Smooth muscle cell (in vitro differentiated cells): ENCODE measurements around the gene CPNE4. TPM values are rescaled to one million over a fixed set of nuclear protein-coding genes. Genes with fewer than 3 reads are reported as not detected.

ENCODE experiments used
- DNase-seq: peaks from one replicate; lab custom pipeline; 2025; ENCODE audit not compliant: unreplicated experiment; lab: John Stamatoyannopoulos, UW
- H2AFZ ChIP-seq: fragments of 200-600 bp; sonication (generic); 2 replicates; pipeline ENCODE4 v1.6.0; 2016; ENCODE audit warnings: antibody characterized with exemption, low read depth, mild to moderate bottlenecking
- H3F3A ChIP-seq: fragments of 200-600 bp; sonication (generic); 2 replicates; pipeline ENCODE4 v1.6.0; 2017; ENCODE audit warnings: antibody characterized with exemption, low read depth
- H3K27ac ChIP-seq: fragments of 200-600 bp; sonication (generic); 2 replicates; pipeline ENCODE4 v1.5.1; 2016; ENCODE audit warnings: low read depth, mild to moderate bottlenecking
- H3K27me3 ChIP-seq: fragments of 200-600 bp; sonication (generic); 2 replicates; pipeline ENCODE4 v1.6.1; 2016; ENCODE audit warnings: low read depth, mild to moderate bottlenecking
- H3K36me3 ChIP-seq: fragments of 200-600 bp; sonication (generic); 2 replicates; pipeline ENCODE4 v1.5.1; 2016; ENCODE audit warnings: low read depth
- H3K4me1 ChIP-seq: fragments of 200-600 bp; sonication (generic); 2 replicates; pipeline ENCODE4 v1.5.1; 2016; ENCODE audit warnings: low read depth
- H3K4me2 ChIP-seq: fragments of 200-600 bp; sonication (generic); 2 replicates; pipeline ENCODE4 v1.6.0; 2016; ENCODE audit warnings: mild to moderate bottlenecking
- H3K4me3 ChIP-seq: fragments of 200-600 bp; sonication (generic); 2 replicates; pipeline ENCODE4 v1.5.1; 2016; ENCODE audit warnings: mild to moderate bottlenecking
- H3K79me2 ChIP-seq: fragments of 200-600 bp; sonication (generic); 2 replicates; pipeline ENCODE4 v1.6.0; 2016; ENCODE audit warnings: low read depth, mild to moderate bottlenecking
- H3K9ac ChIP-seq: fragments of 200-600 bp; sonication (generic); 2 replicates; pipeline ENCODE4 v1.6.0; 2016; ENCODE audit warnings: low read depth
- H3K9me3 ChIP-seq: fragments of 200-600 bp; sonication (generic); replicated peaks from 2 replicates; pipeline ENCODE4 v1.5.1; 2016; ENCODE audit warnings: low read depth
- H4K20me1 ChIP-seq: fragments of 200-600 bp; sonication (generic); 2 replicates; pipeline ENCODE4 v1.6.0; 2016; ENCODE audit warnings: low read depth
- CTCF ChIP-seq: fragments of 200-600 bp; sonication (generic); IDR thresholded peaks from 2 replicates; pipeline ENCODE4 v1.5.1; 2017; ENCODE audit warnings: borderline replicate concordance, mild to moderate bottlenecking, antibody characterized with exemption; ENCODE audit not compliant: insufficient read depth, poor library complexity, severe bottlenecking
- WGBS: methylation state at CpG from one replicate; pipeline ENCODE4 v1.1.7; 2016; ENCODE audit warnings: low lambda C conversion rate; 5-methylcytosine and 5-hydroxymethylcytosine counted together
- polyA plus RNA-seq: library from polyadenylated mRNA; unstranded; fragments of >200 nt; fragmentation: Nextera tagmentation; extraction: Ambion mirVana; gene quantifications from 2 replicates; pipeline ENCODE4 v1.2.1, GENCODE V29; 2016
- total RNA-seq: library from RNA; depleted of rRNA; stranded (reverse); fragments of >200 nt; gene quantifications from 2 replicates; pipeline ENCODE4 v1.2.3, GENCODE V29; 2014

CPNE4 gene
- total and polyA plus RNA-seq, 2 experiments from 2014 or later: 0.05 to 1.6 TPM

DNA sequence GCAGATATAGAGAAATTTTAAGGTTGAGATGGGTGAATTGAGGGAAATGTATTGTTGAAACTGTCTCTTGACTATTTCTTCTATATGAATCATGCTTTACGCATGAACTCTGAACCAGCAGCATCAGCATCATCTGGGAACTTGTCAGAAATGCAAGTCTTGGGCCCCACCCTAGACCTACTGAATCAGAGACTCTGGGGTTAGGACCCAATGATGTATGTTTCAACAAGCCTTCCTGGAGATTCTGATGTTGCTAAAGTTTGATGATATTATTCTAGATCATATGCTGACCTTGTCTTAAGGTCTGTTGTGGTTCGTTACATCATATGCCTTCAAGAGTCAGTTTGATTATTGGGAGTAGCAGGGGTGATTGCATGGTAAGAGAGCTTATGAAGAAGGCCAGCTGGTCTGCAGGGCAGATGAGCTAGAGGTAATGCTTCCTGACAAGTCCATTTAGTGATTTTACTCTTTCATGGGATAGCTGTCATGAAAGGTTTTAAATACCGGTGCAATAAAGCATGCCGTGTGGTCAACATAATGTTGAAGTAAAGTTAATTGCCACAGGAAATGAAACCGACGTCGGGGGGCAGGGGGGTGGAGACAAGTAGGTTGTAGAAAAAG lies 379.6 kb downstream of the CPNE4 start:
- no peak for DNase-seq
- Histone ChIP-seq H3K9ac (no peak overlapping the region), H3K79me2 (no peaks in the 10 kb centered on the region), H3K27ac (no peak overlapping the region), H3K4me1 (no peaks in the 10 kb centered on the region), H3K27me3 (no peaks in the 10 kb centered on the region), H3K4me3 (no peak overlapping the region), H2AFZ (no peak overlapping the region), H3K4me2 (no peak overlapping the region), H3K9me3 (no peaks in the 10 kb centered on the region), H3F3A (no peaks in the 10 kb centered on the region), H4K20me1 (no peaks in the 10 kb centered on the region), H3K36me3 (no peaks in the 10 kb centered on the region)
- TF ChIP-seq CTCF: no peak
- WGBS: 76% methylated on average over 7 of the region's 7 CpGs

- H3K9me3 ChIP-seq: no peaks in the 10 kb centered on the region
- no peaks in the 10 kb centered on the region for H3K36me3 ChIP-seq
- H4K20me1 ChIP-seq: no peaks in the 10 kb centered on the region
These were observed 389.2 kb downstream of the CPNE4 start for GRCh38 chr3:131645638-131646037.

DNA sequence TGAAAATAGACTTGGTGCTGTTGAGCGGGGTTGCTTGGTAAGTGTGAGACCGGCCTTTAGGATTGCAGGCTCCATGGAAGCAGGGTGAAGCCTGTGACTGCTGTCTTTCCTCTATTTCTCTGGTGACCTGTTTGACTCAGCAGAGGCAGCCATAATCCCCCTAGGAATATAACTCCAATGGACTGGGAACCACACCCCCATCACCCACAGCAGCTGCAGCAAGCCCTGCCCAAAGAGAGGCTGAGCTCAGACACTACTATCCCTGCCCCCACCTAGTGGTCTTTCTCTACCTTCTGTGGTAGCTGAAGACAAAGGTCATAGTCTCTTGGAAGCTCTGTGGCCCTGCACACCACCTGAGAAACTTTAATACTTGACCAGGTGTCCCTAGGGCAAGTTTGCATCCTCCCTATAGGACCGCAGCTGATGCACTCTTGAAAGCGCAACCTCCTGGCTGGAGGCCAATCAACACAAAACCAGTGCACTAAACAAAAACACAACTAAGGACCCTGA lies 398.5 kb downstream of the CPNE4 start:
- Histone ChIP-seq H4K20me1 (no peaks in the 10 kb centered on the region), H3K27ac (no peak overlapping the region), H3K4me1 (no peaks in the 10 kb centered on the region), H3K9ac (no peak overlapping the region), H2AFZ (no peak overlapping the region), H3K4me2 (no peak overlapping the region), H3K36me3 (no peaks in the 10 kb centered on the region), H3F3A (no peaks in the 10 kb centered on the region), H3K79me2 (no peaks in the 10 kb centered on the region), H3K27me3 (no peaks in the 10 kb centered on the region), H3K4me3 (no peak overlapping the region), H3K9me3 (no peaks in the 10 kb centered on the region)
- 100% methylated on average over 4 of the region's 4 CpGs for WGBS
- DNase-seq: no peak
- no peak for TF ChIP-seq CTCF

More at GRCh38 chr3:131645638-131646037, 389.2 kb downstream of the CPNE4 start:
- H3K9ac ChIP-seq: no peak overlapping the region
- H3K4me2 ChIP-seq: no peak overlapping the region
- no peak overlapping the region for H3K4me3 ChIP-seq
- no peak for DNase-seq
- no peaks in the 10 kb centered on the region for H3F3A ChIP-seq
- no peak for TF ChIP-seq CTCF
- no peaks in the 10 kb centered on the region for H3K79me2 ChIP-seq
- no peaks in the 10 kb centered on the region for H3K27me3 ChIP-seq
- no peak overlapping the region for H2AFZ ChIP-seq
- peaks cover 5% of the 10 kb centered on the region for H3K4me1 ChIP-seq
- H3K27ac ChIP-seq: no peak overlapping the region

DNA sequence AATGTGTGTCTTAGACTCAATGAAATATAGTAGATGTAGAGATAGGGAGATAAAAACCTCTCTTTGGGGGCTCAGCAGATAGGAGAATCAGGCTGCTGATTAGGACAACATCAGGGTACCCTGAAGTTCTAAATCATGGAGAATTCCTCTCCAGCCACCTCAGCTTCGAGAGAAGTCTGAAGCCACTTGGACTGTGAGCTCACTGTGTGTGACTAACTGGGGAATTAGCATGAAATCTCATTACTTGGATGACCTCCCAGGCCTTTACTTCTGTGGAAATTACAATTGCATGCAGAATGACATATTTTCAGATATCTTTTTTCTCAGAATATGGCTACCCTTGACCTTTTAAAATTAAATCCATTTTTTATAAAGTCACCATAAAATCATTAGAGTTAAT lies 404.0 kb downstream of the CPNE4 start:
- H3K4me3 ChIP-seq: no peak overlapping the region
- no peaks in the 10 kb centered on the region for H3K27me3 ChIP-seq
- DNase-seq: no peak
- no peak for TF ChIP-seq CTCF
- 64% methylated on average over 1 of the region's 1 CpG for WGBS
- H3K4me1 ChIP-seq: no peaks in the 10 kb centered on the region
- no peaks in the 10 kb centered on the region for H3K9me3 ChIP-seq
- no peak overlapping the region for H2AFZ ChIP-seq
- H3K27ac ChIP-seq: no peak overlapping the region
- no peaks in the 10 kb centered on the region for H4K20me1 ChIP-seq
- H3K79me2 ChIP-seq: no peaks in the 10 kb centered on the region
- H3F3A ChIP-seq: no peaks in the 10 kb centered on the region
- no peak overlapping the region for H3K4me2 ChIP-seq
- H3K36me3 ChIP-seq: no peaks in the 10 kb centered on the region
- no peak overlapping the region for H3K9ac ChIP-seq
